ENCODE data around the gene DYNC1H1.

DYNC1H1 gene

DNA sequence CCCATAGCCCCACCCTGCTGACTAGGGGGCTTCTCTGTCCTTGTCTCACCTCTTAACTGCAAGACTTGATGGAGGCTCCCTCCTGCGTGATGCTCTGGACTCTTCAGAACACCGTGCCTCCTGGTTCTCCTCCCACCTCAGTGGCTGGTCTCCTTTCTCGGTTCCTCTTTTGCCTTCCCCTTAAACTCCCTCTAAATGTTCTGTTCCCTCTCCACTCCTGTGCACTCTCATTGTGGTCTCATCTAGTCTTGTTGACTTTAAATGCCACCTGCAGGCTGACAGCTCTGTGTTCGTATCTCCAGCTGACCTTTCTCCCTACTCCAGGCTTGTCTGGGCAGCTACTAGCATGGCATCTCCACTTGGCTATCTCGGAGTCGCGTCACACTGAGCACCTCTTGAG, 28.3 kb downstream of the DYNC1H1 start:
- no peak for DNase-seq (ENCODE audit: low read depth in 2 of 2)

DNA sequence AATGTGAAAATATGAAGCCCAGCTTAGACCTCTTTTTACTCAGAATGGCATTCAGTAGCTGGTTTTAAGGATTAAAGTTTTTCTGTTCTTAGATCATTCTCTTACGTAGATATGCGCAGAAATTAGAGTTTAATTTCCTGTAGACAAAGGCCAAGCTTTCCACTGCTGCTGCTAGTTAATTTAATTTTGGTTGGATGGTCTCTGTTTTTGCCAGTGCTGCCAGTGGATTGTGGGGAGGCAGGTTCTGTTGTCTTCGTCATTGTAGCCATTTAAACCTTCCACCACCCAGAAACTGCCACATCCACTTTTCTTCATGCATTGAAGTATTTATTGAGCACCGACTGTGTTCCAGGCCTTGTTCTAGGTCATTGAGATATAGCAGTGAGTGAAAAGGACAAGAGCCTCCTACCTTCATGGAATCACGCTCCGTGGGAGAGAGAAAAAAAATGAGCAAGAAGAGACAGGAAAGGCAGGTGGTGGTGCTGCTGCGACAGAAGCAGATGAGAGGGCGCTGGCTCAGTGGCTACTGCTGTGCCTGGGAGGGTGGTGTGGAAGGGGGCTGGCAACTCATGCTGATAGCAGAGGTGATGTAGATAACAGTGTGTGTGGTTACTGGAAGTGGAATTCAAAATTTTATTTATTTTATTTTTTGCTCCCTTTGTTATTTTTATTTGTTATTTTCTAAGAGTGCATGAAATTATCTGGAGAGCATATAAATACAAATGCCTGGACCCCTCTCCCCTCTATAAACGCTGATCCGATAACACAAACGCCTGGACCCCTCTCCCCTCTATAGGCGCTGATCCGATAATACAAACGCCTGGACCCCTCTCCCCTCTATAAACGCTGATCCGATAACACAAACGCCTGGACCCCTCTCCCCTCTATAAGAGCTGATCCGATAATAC, 33.3 kb downstream of the DYNC1H1 start:
- DNase-seq (ENCODE audit: low read depth in 2 of 2), result no peak

DNA sequence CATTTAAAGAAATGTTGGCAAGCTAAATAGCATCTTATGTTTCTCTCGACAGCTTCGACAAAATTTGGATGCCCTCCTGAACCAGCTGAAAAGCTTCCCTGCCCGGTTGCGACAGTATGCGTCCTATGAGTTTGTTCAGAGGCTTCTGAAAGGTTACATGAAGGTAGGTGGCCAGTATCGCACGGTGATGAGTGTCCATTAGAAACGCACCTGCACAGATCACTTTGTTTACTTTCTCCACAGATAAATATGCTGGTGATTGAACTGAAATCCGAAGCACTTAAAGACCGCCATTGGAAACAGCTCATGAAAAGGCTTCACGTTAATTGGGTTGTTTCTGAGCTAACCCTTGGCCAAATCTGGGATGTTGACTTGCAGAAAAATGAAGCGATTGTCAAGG, 36.5 kb downstream of the DYNC1H1 start:
- DNase-seq (ENCODE audit: low read depth in 2 of 2), result no peak

DNA sequence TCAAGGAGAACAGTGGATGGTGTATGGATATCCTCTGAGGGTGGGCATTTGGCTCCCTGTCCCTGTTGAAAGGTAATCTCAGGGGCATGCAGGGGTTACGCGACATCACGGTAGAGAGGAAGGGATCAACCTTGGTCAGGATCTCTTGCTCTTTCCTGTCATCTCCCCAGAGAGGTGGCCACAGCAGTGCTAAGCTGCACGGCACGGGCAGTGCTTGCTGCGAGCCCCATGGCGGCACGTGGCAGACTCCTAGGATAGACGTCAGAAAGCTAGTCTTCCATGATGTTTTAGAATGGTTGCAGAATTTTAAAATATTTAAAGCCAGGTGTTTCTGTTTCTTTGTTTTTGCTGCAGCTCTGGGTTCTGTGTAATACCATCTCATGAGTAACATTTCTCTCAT, 41.0 kb downstream of the DYNC1H1 start:
- DNase-seq (ENCODE audit: low read depth in 2 of 2), result no peak

DNA sequence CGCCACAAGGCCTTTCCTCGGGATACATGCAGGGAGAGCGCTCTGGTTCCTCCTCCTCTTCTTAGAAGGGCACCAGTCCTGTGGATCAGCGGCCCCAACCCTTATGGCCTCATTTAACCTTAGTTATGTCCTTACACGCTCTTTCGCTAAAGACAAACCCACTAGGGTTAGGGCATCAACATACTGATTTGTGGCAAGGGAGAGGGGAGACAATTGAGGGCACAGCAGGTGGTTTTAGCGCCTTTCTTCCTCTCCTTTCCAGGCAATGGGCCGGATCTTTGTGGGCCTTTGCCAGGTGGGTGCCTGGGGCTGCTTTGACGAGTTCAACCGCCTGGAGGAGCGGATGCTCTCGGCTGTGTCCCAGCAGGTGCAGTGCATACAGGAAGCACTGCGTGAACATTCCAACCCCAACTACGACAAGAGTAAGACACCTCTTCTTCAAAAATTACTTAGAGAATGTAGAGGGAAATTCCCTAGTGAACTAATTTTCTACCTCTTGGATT, 43.6 kb downstream of the DYNC1H1 start:
- DNase-seq (ENCODE audit: low read depth in 2 of 2), result no peak

DNA sequence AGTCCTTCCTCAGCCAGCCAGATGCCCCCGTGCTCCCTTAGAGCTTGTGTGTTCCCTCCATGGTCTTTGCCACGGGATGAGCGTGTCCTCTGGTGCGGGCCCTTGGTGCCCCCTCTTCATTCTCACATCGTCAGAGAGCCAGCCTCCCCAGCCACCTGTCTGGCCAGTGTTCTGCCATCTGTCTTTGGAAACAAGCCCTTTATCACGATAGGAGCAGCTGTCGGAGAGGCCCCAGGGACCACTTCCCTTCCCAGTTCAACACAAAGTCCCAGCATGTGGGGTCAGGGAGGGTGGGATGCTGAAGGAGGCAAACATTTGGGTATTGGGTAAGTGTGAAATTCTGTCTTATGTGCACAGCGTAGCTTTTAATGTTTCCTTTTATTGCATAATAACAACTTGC, 44.5 kb downstream of the DYNC1H1 start:
- no peak for DNase-seq (ENCODE audit: low read depth in 2 of 2)

DNA sequence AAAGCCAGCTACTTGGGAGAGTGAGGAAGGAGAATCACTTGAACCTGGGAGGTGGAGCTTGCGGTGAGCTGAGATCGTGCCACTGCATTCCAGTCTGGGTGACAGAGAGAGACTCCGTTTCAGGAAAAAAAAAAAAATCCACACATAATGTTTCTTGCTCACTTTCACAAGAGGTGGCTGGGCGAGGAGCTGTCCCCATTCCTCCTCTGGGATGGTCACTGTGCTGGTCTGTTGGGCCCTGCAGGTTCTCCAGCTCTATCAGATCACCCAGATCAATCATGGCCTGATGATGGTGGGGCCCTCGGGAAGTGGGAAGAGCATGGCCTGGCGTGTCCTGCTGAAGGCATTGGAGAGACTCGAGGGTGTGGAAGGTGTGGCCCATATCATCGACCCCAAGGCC, 47.3 kb downstream of the DYNC1H1 start:
- DNase-seq (ENCODE audit: low read depth in 2 of 2), result no peak

DNA sequence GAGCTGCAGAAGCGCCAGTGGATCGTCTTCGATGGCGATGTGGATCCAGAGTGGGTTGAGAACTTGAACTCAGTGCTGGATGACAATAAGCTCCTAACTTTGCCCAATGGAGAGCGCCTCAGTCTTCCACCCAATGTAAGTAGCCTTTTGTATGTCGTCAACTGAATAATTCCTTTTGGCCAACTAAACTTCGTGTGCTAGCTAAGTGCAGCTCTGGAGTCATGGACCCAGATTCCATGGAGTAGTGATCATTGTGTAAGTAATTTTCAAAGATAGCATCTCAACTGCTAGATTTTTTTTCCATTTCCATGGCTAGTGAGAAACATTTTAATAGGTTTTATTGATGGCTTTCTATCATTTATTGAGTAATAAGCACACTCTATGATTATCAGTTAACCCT, 48.0 kb downstream of the DYNC1H1 start:
- DNase-seq (ENCODE audit: low read depth in 2 of 2), result no peak

DNA sequence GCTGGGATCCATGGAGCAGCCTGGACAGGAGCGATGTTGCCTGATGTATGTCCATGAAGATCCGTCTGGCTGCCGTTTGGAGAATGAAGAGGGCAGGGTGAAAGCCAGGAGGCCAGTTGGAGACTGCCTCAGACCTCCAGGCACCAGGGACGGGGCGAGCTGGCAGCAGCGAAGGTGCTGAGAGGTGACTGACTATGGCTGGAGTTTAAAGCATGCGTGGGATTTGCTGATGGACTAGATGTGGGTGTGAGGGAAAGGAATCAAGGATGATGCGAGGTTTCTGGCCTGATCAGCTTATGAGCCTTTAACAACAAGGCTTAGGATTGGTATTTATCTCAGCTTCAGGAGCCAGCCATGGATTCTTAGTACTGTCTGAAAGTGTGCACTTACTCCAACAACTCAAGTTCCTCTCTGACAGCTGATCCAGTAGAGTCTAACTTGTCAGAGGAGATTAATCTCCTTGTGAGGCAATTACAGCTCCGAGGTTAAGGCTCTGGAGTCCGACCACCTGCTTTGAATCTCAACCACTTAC, 49.4 kb downstream of the DYNC1H1 start:
- DNase-seq (ENCODE audit: low read depth in 2 of 2), result no peak

DNA sequence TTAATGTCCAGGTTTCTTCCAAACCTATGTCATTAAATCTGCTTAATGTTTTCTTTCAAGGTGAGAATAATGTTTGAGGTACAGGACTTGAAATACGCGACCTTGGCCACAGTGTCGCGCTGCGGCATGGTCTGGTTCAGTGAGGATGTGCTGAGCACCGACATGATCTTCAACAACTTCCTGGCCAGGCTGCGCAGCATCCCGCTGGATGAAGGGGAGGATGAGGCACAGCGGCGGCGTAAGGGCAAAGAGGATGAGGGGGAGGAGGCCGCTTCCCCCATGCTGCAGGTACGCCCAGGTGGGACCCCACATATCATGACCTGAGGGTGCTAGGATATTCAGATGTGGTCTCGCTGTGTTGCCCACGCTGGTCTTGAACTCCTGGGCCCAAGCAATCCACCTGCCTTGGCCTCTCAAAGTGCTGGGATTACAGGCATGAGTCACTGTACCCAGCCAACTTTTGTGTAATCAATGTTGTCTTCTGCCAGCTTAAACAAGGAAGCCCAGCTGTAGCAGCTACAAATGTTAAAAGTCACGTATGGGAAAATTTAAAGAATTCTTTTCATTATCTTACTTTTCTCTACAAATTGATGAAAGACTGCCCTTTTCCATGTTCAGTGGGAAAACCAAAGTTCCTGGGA, 50.8 kb downstream of the DYNC1H1 start:
- DNase-seq (ENCODE audit: low read depth in 2 of 2), result no peak

DNA sequence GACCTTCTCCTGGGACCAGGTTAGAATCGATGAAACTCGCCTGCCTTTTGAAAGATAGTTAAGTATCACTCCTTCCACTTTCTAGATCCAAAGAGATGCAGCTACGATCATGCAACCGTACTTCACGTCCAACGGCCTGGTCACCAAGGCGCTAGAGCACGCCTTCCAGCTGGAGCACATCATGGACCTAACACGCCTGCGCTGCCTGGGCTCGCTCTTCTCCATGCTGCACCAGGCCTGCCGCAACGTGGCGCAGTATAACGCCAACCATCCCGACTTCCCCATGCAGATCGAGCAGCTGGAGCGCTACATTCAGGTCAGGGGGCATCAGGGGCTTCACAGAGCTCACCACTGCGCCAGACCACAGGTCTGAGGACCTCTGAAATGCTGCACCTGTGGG, 51.4 kb downstream of the DYNC1H1 start:
- no peak for DNase-seq (ENCODE audit: low read depth in 2 of 2)

DNA sequence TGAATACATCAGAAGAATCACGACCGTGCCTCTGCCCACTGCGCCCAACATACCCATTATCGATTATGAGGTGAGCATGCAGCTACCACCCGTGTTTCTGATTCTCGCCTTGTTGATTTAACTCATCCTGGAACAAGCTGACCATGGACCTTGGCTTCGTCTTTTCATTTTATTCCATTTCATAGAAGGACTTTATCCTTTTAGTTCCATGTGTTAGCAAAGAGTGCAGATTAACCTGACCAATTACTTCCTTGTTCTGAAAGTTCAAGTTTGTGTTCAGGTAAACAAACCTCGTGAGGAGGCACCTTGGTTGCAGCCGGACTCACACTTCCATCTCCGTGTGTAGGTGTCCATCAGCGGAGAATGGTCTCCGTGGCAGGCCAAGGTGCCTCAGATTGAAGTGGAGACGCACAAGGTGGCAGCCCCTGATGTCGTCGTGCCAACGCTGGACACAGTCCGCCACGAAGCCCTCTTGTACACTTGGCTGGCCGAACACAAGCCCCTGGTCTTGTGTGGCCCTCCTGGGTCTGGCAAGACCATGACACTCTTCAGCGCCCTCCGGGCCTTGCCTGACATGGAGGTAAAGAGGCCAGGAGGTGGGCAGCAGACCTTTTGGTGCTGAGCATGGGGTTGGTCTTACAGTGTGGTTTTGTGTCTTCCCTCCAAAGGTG, 52.2 kb downstream of the DYNC1H1 start:
- no peak for DNase-seq (ENCODE audit: low read depth in 2 of 2)

DNA sequence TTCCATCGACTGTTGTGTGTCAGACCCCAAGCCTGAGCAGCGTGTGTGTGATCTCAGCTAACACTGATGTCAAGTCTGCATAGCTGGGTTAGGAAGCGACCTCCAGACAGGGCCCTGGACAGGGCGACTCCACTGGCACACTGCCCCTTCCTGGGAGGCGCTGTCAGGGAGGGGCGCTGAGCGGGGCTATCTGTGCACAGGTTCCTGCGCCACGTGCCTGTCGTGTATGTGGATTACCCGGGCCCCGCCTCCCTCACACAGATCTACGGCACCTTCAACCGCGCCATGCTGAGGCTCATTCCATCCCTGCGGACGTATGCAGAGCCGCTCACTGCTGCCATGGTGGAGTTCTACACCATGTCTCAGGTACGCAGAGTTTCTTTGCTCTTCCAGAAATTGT, 53.9 kb downstream of the DYNC1H1 start:
- no peak for DNase-seq (ENCODE audit: low read depth in 2 of 2)

DNA sequence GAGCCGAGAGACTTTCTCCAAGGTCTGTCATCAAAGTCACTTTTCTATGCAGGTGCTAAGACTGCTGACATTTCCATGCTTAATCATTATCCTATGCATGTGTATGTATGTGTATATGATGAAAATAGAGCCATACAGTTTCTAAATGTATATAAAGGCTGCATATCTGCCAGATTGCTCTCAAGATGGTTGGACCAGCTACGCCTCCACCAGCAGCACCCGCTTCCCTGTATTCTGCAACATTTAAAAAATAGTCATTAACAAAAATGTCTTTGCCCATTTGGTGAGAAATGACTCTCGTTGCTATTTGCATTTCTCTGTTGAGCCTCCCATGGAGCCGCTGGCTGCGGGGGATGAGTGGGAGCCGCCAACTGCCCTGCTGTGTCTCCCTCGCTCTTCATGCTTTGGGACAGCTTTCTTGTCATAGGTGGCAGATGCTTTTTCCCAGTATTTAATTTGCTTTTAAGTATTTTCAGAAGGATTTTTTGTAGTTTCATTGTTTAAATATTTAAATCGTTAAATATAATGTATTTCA, 54.7 kb downstream of the DYNC1H1 start:
- DNase-seq (ENCODE audit: low read depth in 2 of 2), result no peak

DNA sequence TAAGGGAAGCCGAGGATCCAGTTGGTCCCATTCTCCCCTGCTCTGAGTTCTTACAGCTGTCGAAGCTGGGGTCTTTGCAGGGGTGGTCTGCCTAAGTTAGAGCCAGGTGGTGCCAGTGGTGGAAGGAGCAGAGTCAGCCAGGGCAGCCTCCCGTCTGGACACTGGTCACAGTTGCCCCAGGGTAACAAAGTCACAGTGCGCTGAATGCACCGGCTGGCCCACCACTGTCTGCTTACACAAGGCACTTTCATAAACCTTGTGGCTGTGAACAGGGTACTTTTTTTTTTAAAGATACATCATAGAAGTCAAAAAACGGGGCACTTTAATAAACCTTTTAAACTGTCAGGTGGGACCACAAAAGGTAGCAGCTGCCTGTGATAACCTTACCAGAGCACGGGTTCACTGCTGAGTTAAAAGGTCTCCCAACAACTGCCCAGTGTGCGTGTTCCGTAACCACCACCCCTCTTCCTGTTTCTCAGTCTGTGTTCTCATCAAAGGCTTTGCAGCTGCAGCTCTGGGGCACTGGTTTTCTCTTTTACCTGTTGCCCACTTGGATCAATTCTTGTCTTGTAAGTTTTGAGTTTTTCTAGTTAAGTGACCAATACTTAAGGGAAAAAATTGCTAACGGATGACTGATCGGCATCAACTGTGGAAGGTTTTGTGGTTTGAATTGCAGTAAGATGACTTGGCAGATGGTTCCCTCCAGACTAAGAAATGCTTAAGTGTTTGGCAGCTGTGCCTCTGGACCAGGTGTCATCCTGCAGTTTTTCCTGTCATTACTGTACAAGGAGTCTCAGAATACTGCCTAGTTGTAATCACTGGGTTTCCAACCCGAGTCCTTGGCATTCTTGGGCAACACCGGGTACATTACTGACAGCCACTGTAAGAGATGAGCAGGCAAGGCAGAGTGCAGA, 55.9 kb downstream of the DYNC1H1 start:
- no peak for DNase-seq (ENCODE audit: low read depth in 2 of 2)

DNA sequence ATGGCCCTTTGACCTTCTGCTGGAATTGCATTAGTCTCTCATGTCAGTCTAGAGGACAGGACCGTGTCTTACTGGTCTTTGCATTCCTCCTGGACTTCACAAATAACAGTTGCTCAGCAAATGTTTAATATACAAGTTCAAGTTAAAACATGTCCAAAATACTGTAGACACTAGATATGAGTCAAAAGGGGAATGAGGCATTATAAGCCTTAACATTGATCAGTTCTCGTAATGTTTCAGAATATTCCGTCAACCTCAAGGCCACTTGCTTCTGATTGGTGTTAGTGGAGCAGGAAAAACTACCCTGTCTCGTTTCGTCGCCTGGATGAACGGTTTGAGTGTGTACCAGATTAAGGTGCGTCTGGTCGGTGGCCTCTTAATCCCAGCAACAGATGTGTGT, 62.6 kb downstream of the DYNC1H1 start:
- DNase-seq (ENCODE audit: low read depth in 2 of 2), result no peak

DNA sequence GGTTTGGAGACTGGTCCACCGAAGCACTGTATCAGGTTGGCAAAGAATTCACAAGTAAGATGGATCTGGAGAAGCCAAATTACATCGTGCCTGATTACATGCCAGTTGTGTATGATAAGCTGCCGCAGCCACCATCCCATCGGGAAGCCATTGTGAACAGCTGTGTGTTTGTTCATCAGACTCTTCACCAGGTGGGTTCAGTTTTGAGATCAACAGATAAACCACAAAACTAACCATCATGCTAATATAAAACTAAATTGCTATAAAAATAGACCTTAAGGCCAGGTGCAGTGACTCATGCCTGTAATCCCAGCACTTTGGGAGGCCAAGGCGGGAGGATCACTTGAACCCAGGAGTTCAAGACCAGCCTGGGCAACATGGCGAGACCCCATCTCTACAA, 63.6 kb downstream of the DYNC1H1 start:
- no peak for DNase-seq (ENCODE audit: low read depth in 2 of 2)

DNA sequence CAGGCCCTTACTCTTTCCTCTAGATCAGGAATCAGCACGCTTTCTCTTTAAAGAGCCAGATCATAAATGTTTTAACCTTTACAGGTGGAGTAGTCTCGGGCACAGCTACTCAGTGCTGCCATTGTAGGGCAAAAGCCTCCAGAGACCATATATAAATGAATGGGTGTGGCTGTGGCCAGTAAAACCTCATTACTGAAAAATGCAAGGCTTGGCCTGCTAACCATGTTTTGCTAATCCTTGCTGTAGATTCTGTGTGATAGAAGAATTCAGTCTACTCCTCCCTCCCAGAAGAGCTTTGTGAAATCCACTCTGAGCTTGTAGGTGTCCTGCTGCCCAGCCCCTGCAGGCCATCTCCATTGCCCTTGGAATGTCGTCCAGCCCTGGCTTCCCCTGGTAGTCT, 64.4 kb downstream of the DYNC1H1 start:
- no peak for DNase-seq (ENCODE audit: low read depth in 2 of 2)

DNA sequence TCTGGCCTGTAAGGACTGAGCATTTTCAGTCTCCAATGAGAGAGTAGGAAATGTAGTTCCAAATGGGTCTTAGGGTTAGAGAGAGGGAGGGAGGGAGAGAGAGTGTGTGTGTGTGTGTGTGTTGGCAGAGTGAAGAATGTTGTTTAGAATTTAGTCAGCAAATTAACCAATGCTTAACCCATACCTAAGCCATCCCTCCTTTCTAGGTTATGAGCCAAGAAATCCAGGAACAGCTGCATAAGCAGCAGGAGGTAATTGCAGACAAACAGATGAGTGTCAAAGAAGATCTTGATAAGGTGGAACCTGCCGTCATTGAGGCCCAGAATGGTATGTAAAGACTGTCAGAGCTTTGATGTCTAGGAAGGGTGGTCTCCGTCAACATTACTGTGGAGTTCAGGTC, 65.6 kb downstream of the DYNC1H1 start:
- DNase-seq (ENCODE audit: low read depth in 2 of 2), result no peak

DNA sequence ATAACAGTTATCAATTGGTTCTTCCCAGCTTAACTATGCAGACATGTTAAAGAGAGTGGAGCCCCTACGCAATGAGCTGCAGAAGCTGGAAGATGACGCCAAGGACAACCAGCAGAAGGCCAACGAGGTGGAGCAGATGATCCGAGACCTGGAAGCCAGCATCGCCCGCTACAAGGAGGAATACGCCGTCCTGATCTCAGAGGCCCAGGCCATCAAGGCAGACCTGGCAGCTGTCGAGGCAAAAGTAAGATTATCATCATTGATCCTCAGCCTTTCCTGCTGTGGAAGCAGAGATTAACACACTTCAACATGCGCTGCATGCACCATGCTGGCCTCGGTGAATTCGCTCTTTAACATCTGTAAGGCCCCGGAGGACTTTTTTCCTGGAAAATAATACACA, 68.9 kb downstream of the DYNC1H1 start:
- DNase-seq (ENCODE audit: low read depth in 2 of 2), result no peak

DNA sequence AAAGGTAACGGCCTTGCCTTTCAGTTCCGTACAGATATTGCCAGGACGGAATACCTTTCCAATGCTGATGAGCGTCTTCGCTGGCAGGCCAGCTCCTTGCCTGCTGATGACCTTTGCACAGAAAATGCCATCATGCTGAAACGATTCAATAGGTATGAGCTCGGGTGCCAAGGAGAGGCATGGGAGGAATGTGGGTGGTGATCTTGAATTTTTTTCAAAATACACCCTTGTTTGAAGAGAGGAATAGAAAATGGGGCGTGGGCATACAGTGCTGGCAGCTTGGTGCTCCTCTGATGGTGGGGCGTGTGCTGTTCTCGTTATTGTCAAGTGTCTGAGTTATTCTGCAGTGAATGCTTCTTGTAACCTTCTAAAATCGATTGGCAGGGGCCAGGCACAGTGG, 69.9 kb downstream of the DYNC1H1 start:
- DNase-seq (ENCODE audit: low read depth in 2 of 2), result no peak
